ENCODE results near the gene DERL2.
A peak's percentile ranks its signal among the peaks of the same experiment; 100 is the strongest.

DNA sequence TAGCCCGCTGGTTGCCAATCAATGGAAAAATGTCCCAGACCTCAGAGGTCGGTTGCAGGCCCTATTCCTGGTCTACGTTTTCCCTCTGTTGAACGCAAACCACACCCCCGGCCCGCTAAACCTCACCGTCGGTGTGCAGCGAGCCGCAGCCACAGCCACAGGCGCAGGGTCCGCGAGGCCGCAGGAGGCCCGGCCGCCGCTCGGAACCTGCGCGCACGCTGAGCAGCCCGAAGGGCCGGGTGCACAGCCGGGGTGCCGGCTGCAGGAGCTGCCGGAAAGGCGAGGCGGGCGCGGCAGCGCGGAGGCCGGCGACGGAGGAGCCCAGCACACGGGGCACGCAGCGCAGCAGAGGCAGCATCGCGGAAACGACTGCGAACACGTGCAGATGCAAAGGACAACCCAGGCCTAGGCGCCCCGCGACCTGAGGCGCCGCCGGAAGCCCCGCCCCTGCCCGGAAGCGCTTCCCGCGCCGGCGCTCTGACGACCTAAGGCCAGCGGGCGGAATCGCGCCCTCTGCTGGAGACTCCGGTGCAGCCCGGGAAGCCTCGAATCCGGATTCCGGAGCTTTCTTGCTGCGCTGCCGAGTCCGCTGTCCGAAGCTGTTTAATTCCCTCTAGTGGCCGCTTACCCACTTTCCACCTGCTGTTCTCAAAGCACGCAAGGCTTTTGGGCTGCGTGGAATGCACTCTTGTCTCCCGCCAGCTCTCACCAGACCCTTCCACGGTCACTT, 47.1 kb downstream of the DERL2 start, which contains the start of gene C1QBP:
- peak; percentile 81 to 88 for TF ChIP-seq CTCF (conservative IDR thresholded peaks at IDR 0.05; ENCODE audit: low read depth in 2 of 2)
- TF ChIP-seq, protein P1, sequence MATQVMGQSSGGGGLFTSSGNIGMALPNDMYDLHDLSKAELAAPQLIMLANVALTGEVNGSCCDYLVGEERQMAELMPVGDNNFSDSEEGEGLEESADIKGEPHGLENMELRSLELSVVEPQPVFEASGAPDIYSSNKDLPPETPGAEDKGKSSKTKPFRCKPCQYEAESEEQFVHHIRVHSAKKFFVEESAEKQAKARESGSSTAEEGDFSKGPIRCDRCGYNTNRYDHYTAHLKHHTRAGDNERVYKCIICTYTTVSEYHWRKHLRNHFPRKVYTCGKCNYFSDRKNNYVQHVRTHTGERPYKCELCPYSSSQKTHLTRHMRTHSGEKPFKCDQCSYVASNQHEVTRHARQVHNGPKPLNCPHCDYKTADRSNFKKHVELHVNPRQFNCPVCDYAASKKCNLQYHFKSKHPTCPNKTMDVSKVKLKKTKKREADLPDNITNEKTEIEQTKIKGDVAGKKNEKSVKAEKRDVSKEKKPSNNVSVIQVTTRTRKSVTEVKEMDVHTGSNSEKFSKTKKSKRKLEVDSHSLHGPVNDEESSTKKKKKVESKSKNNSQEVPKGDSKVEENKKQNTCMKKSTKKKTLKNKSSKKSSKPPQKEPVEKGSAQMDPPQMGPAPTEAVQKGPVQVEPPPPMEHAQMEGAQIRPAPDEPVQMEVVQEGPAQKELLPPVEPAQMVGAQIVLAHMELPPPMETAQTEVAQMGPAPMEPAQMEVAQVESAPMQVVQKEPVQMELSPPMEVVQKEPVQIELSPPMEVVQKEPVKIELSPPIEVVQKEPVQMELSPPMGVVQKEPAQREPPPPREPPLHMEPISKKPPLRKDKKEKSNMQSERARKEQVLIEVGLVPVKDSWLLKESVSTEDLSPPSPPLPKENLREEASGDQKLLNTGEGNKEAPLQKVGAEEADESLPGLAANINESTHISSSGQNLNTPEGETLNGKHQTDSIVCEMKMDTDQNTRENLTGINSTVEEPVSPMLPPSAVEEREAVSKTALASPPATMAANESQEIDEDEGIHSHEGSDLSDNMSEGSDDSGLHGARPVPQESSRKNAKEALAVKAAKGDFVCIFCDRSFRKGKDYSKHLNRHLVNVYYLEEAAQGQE (IDR thresholded peaks at IDR 0.05; ENCODE audit: unreplicated experiment), result no peak

All from GM23338 (cell line).